KMS-11 (cell line): ENCODE measurements around the gene ZC2HC1B.

Experiments
- H2AFZ ChIP-seq: fragments of 200-600 bp; sonication (generic); 2 replicates; pipeline ENCODE4 v1.6.1; 2016; ENCODE audit warnings: antibody characterized with exemption, mixed run types, low read depth
- H3K27ac ChIP-seq: fragments of 200-600 bp; sonication (generic); 2 replicates; pipeline ENCODE4 v1.6.1; 2016; ENCODE audit warnings: mild to moderate bottlenecking, mixed run types
- H3K27me3 ChIP-seq: fragments of 200-600 bp; sonication (generic); 2 replicates; pipeline ENCODE4 v1.6.1; 2017; ENCODE audit warnings: mild to moderate bottlenecking, low read depth, mixed run types, moderate library complexity; ENCODE audit not compliant: insufficient read depth
- H3K36me3 ChIP-seq: fragments of 200-600 bp; sonication (generic); 2 replicates; pipeline ENCODE4 v1.6.1; 2017; ENCODE audit warnings: mild to moderate bottlenecking, mixed run types; ENCODE audit not compliant: insufficient read depth
- H3K4me1 ChIP-seq: fragments of 200-600 bp; sonication (generic); 2 replicates; pipeline ENCODE4 v1.6.1; 2016; ENCODE audit warnings: mild to moderate bottlenecking, low read depth, mixed run types; ENCODE audit not compliant: poor library complexity, severe bottlenecking
- H3K4me2 ChIP-seq: fragments of 200-600 bp; sonication (generic); 2 replicates; pipeline ENCODE4 v1.7.0; 2016; ENCODE audit warnings: mild to moderate bottlenecking, mixed run types
- H3K4me3 ChIP-seq: fragments of 200-600 bp; sonication (generic); IDR thresholded peaks from 2 replicates; pipeline ENCODE4 v1.6.1; 2017; ENCODE audit warnings: low read depth, low read length, mixed read lengths; ENCODE audit not compliant: insufficient read depth
- H3K79me2 ChIP-seq: fragments of 200-600 bp; sonication (generic); 2 replicates; pipeline ENCODE4 v1.6.1; 2016; ENCODE audit warnings: low read depth, mixed run types; ENCODE audit not compliant: insufficient read depth
- H3K9ac ChIP-seq: fragments of 200-600 bp; sonication (generic); 2 replicates; pipeline ENCODE4 v1.6.1; 2016; ENCODE audit warnings: mild to moderate bottlenecking, mixed run types
- H4K20me1 ChIP-seq: fragments of 200-600 bp; sonication (generic); 2 replicates; pipeline ENCODE4 v1.6.1; 2016; ENCODE audit warnings: mild to moderate bottlenecking, mixed run types; ENCODE audit not compliant: insufficient read depth
- TF ChIP-seq, protein P1 (sequence below): fragments of 200-600 bp; sonication (generic); conservative IDR thresholded peaks from 2 replicates; pipeline ENCODE4 v1.6.1; 2017; ENCODE audit warnings: low read depth, mild to moderate bottlenecking, antibody characterized with exemption, low read length, moderate library complexity, mixed read lengths

The ZC2HC1B gene

DNA sequence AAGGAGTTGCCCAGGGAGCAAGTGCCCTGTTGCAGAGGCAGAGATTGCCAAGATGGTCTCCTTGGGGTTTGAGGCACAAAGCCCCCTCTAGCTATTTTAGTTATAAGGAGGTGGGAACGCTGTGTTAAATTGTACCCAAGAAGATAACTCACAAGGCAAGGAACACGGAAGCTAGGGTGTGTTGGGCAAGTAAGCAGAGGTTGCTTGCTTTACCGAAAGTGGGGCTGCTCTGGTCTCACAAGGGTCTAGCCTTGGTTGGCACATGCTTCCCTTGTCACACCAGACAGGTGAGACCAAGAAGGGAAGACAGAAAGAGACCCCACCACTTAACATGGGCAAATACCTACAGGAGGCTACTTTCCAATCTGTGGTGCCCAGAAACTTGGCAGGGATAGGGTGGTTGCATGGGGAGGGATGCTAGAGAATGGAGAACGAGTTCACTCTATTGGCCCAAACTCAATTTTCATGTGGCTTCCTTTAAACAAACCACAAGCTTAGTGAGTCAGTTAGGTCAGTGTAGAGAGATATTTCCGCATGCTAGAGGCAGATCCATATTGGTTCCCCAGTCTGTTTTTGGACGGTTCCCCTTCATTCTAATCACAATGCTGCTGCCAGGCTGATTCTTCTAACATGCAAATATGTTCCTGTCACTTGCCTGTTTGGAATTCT lies 101.4 kb downstream of the ZC2HC1B start:
- H3K27ac ChIP-seq = no peak overlapping the region
- no peak overlapping the region for H3K4me2 ChIP-seq

DNA sequence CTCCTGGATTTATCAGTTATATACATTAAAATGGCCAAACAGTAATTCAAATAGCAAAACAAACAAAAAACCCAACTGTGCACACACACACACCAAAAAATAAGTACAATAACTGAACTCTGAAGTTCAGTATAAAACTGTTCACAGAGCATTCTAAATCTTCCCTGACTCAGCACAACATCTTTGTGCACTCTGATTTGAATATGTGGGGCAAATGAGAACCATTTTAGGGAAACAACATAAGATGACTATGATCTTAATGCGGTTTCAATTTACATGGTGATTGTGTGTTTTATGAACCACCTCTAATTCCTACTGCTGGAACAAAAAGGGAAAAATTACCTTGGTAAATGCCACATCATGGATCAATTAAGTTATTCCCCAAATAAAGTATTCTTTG lies 102.0 kb downstream of the ZC2HC1B start:
- no peaks in the 10 kb centered on the region for H4K20me1 ChIP-seq
- TF ChIP-seq, protein P1, sequence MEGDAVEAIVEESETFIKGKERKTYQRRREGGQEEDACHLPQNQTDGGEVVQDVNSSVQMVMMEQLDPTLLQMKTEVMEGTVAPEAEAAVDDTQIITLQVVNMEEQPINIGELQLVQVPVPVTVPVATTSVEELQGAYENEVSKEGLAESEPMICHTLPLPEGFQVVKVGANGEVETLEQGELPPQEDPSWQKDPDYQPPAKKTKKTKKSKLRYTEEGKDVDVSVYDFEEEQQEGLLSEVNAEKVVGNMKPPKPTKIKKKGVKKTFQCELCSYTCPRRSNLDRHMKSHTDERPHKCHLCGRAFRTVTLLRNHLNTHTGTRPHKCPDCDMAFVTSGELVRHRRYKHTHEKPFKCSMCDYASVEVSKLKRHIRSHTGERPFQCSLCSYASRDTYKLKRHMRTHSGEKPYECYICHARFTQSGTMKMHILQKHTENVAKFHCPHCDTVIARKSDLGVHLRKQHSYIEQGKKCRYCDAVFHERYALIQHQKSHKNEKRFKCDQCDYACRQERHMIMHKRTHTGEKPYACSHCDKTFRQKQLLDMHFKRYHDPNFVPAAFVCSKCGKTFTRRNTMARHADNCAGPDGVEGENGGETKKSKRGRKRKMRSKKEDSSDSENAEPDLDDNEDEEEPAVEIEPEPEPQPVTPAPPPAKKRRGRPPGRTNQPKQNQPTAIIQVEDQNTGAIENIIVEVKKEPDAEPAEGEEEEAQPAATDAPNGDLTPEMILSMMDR = no peak
- H3K27me3 ChIP-seq = no peaks in the 10 kb centered on the region
- no peaks in the 10 kb centered on the region for H3K4me1 ChIP-seq
- no peak overlapping the region for H3K27ac ChIP-seq
- no peak overlapping the region for H2AFZ ChIP-seq
- no peak overlapping the region for H3K4me2 ChIP-seq
- no peaks in the 10 kb centered on the region for H3K36me3 ChIP-seq
- no peaks in the 10 kb centered on the region for H3K79me2 ChIP-seq
- no peak overlapping the region for H3K4me3 ChIP-seq
- no peak overlapping the region for H3K9ac ChIP-seq

More for the DNA sequence above, 101.4 kb downstream of the ZC2HC1B start:
- H2AFZ ChIP-seq = no peak overlapping the region
- TF ChIP-seq, protein P1 = no peak
- H3K27me3 ChIP-seq = no peaks in the 10 kb centered on the region
- no peaks in the 10 kb centered on the region for H3K4me1 ChIP-seq
- no peak overlapping the region for H3K4me3 ChIP-seq
- H4K20me1 ChIP-seq = no peaks in the 10 kb centered on the region
- no peaks in the 10 kb centered on the region for H3K79me2 ChIP-seq
- no peaks in the 10 kb centered on the region for H3K36me3 ChIP-seq
- no peak overlapping the region for H3K9ac ChIP-seq

DNA sequence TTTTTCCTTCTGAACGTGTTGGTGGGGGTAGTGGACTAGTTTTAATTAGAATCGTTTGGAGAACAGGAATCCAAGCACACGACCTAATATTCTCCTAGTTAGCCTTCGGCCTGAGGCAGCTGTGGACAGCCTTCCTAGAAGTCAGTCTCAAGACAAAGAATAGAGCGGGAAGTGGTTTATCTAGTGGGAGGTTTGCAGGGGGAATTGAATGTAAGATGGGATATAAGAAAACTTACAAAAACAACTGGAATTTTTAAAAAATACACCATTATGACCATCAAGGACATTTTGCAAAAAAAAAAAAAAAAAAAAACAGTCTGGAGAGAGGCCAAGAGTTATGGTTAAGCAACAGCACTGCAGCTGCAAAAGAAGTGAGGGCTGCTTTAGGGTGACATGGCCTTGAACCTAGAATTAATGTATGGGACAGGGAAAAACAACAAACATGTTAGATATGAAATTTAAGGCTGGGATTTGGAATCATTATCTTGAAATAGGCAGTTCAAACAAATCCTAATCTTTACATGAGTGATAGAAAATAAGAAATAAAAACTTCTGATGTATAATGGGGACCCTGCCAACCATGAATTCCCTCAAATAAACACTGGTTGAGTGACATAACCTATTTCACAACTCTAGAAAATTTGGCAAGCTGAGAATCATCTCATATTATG lies 103.6 kb downstream of the ZC2HC1B start:
- Histone ChIP-seq H3K27ac (no peak overlapping the region), H3K27me3 (no peaks in the 10 kb centered on the region)

GRCh38 chr6:143969077-143969476 lies 104.8 kb downstream of the ZC2HC1B start:
- H3K4me3 ChIP-seq = no peak overlapping the region
- H3K27me3 ChIP-seq = no peaks in the 10 kb centered on the region
- H3K27ac ChIP-seq = no peak overlapping the region
- no peak overlapping the region for H3K9ac ChIP-seq
- no peaks in the 10 kb centered on the region for H3K36me3 ChIP-seq
- no peak overlapping the region for H2AFZ ChIP-seq
- H3K4me2 ChIP-seq = no peak overlapping the region
- no peaks in the 10 kb centered on the region for H3K79me2 ChIP-seq
- no peaks in the 10 kb centered on the region for H4K20me1 ChIP-seq
- TF ChIP-seq, protein P1 = no peak
- H3K4me1 ChIP-seq = no peaks in the 10 kb centered on the region

More for the DNA sequence above, 103.6 kb downstream of the ZC2HC1B start:
- Histone ChIP-seq H3K4me1 (no peaks in the 10 kb centered on the region), H3K36me3 (no peaks in the 10 kb centered on the region), H3K4me2 (no peak overlapping the region), H3K9ac (no peak overlapping the region), H3K4me3 (no peak overlapping the region), H2AFZ (no peak overlapping the region), H4K20me1 (no peaks in the 10 kb centered on the region), H3K79me2 (no peaks in the 10 kb centered on the region)
- TF ChIP-seq, protein P1 = no peak
